Loucy (cell line): ENCODE results near the gene APBB2.

Experiments
- EZH2phosphoT487 ChIP-seq: fragments of 200-600 bp; IDR thresholded peaks from 2 replicates; pipeline ENCODE4 v1.6.1; 2018; ENCODE audit warnings: antibody characterized with exemption, mild to moderate bottlenecking, moderate library complexity, borderline replicate concordance
- TF ChIP-seq, protein P1 (sequence below): fragments of 200-600 bp; sonication (generic); conservative IDR thresholded peaks from 2 replicates; pipeline ENCODE4 v1.5.1; 2014; ENCODE audit warnings: mild to moderate bottlenecking, antibody characterized with exemption, low read length

DNA sequence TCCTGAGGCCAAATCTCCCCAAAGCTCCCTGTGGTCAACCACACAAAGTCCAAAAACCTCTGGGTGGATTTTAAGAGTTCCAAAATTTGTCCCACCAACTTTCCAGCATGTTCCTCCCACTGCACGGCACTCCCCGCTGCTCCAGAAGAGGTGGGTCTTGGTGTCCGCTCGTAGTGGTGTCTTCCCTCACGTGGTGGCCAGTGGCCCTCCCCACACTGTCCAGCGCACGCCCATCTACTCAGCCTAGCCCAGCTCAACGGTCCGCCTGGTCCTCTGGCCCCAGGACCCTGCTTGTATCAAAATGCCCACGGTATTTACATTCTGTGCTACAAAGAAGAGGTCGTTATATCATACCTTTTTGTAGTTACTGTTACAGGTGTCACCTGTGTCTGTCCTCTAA is 381.1 kb downstream of the APBB2 start:
- TF ChIP-seq, protein P1, sequence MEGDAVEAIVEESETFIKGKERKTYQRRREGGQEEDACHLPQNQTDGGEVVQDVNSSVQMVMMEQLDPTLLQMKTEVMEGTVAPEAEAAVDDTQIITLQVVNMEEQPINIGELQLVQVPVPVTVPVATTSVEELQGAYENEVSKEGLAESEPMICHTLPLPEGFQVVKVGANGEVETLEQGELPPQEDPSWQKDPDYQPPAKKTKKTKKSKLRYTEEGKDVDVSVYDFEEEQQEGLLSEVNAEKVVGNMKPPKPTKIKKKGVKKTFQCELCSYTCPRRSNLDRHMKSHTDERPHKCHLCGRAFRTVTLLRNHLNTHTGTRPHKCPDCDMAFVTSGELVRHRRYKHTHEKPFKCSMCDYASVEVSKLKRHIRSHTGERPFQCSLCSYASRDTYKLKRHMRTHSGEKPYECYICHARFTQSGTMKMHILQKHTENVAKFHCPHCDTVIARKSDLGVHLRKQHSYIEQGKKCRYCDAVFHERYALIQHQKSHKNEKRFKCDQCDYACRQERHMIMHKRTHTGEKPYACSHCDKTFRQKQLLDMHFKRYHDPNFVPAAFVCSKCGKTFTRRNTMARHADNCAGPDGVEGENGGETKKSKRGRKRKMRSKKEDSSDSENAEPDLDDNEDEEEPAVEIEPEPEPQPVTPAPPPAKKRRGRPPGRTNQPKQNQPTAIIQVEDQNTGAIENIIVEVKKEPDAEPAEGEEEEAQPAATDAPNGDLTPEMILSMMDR, result no peak
- TF ChIP-seq EZH2phosphoT487, result no peak
